ENCODE results near the gene REV1. TPM values are rescaled to one million over a fixed set of nuclear protein-coding genes. Genes with fewer than 3 reads are reported as not detected.

REV1 gene
- total and polyA plus RNA-seq, 4 donors, result 13.7 to 165 (median 34.5) TPM

DNA sequence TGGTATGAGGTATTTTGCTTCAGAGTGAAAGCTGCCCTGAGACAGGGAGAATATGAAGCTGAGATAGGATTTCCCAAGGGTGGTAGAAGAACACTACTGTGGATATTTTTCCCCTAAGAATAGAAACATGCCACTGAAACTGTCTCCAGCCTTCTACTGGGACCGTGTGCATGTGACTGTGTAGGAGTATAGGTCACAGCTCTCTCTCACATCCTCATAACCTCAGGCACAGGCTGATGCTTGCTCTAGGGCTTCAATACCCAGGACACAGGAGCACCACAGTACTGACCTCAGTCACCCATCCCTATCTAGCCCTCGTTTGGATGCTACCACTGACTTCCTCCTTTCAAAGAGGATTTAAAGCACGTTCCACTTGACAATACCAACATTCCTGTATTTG is 67.2 kb downstream of the REV1 start:
- Histone ChIP-seq H3K9me3 (ENCODE audit: control insufficient read depth in 4 of 4, insufficient read depth in 3 of 4, low read length in 3 of 4) (no peaks in the 10 kb centered on the region), H3K36me3 (ENCODE audit: control insufficient read depth in 4 of 4, insufficient read depth in 4 of 4, low read length in 4 of 4) (peaks cover 18 to 41% (median 20%) of the 10 kb centered on the region in 4 donors), H3K9ac (ENCODE audit: insufficient read depth in 1 of 2, low read length in 2 of 2) (no peak overlapping the region), H3K27me3 (ENCODE audit: control insufficient read depth in 3 of 3, insufficient read depth in 3 of 3, low read length in 2 of 3) (no peaks in the 10 kb centered on the region), H3K4me3 (no peak overlapping the region), H3K27ac (ENCODE audit: low read depth in 1 of 2, low read length in 1 of 2) (peak overlapping the region in 1 of 2 donors; percentile 28), H3K4me1 (ENCODE audit: control insufficient read depth in 5 of 5, insufficient read depth in 5 of 5, low read length in 5 of 5) (peaks cover 0 to 18% (median 14%) of the 10 kb centered on the region in 5 donors)
- TF ChIP-seq, protein P1, sequence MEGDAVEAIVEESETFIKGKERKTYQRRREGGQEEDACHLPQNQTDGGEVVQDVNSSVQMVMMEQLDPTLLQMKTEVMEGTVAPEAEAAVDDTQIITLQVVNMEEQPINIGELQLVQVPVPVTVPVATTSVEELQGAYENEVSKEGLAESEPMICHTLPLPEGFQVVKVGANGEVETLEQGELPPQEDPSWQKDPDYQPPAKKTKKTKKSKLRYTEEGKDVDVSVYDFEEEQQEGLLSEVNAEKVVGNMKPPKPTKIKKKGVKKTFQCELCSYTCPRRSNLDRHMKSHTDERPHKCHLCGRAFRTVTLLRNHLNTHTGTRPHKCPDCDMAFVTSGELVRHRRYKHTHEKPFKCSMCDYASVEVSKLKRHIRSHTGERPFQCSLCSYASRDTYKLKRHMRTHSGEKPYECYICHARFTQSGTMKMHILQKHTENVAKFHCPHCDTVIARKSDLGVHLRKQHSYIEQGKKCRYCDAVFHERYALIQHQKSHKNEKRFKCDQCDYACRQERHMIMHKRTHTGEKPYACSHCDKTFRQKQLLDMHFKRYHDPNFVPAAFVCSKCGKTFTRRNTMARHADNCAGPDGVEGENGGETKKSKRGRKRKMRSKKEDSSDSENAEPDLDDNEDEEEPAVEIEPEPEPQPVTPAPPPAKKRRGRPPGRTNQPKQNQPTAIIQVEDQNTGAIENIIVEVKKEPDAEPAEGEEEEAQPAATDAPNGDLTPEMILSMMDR (IDR thresholded peaks at IDR 0.05; ENCODE audit: control extremely low read depth, extremely low read depth), result no peak
- DNase-seq (no peak), ATAC-seq (ENCODE audit: insufficient read depth, low FRiP score) (no peak)
- 67 to 76% methylated on average over 3 of the region's 3 CpGs for WGBS, 2 donors

DNA sequence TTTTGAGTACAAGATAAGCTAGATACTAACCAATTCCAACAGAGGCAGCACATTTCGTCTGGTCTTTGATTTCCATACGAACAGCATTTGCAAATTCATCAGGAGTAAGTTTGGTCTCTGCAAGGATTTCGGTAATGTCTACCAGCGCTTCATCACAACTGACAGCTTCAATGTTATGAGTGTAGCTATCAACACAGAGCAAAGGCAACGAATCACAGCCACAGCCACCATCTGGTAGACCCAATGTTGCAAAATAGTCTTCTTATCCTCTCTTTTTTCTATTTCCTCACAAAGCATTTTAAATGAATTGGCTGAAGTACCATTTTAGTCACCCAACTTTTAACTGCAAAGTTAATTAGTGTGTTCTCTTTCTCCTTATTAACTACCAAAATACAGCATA is 68.3 kb downstream of the REV1 start:
- TF ChIP-seq, protein P1 (IDR thresholded peaks at IDR 0.05; ENCODE audit: control extremely low read depth, extremely low read depth), result no peak
- Histone ChIP-seq H3K27ac (ENCODE audit: low read depth in 1 of 2, low read length in 1 of 2) (no peak overlapping the region), H3K36me3 (ENCODE audit: control insufficient read depth in 4 of 4, insufficient read depth in 4 of 4, low read length in 4 of 4) (peaks cover 20 to 45% (median 22%) of the 10 kb centered on the region in 4 donors), H3K9ac (ENCODE audit: insufficient read depth in 1 of 2, low read length in 2 of 2) (no peak overlapping the region), H3K9me3 (ENCODE audit: control insufficient read depth in 4 of 4, insufficient read depth in 3 of 4, low read length in 3 of 4) (no peaks in the 10 kb centered on the region), H3K27me3 (ENCODE audit: control insufficient read depth in 3 of 3, insufficient read depth in 3 of 3, low read length in 2 of 3) (no peaks in the 10 kb centered on the region), H3K4me3 (no peak overlapping the region), H3K4me1 (ENCODE audit: control insufficient read depth in 5 of 5, insufficient read depth in 5 of 5, low read length in 5 of 5) (peaks cover 0 to 18% (median 14%) of the 10 kb centered on the region in 5 donors)
- ATAC-seq (ENCODE audit: insufficient read depth, low FRiP score) (no peak), DNase-seq (peak; percentile 56 to 82 (median 77))
- 88 to 90% methylated on average over 5 of the region's 5 CpGs for WGBS, 2 donors

DNA sequence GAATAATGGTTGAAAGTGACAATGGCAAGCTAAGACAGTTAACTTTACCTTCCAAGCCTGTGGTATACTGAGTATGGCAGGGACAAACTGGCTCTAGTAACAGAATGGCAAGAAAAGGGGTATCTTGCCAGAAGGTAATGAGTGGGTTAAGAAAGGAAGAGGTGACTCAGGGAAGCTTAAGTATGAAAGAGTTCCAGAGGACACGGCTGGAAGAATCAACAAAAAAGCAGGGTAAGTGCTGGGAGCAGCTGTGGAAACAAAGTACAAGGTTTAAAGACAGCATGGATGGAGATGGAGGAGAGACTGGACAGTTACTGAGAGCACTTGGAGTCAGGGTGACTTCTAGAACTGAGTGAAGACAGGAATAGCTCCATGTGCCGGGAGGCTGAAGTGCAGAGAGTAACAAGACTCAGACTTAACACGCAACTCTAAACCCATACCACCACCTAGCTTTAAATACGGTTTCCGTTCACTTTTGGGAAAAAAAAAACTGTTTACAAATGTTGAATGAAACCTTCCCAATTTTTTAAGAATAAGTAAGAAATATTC is 69.0 kb downstream of the REV1 start:
- H3K27ac ChIP-seq (ENCODE audit: low read depth in 1 of 2, low read length in 1 of 2), result peak overlapping the region in 1 of 2 donors; percentile 62
- no peak for DNase-seq
- H3K27me3 ChIP-seq (ENCODE audit: control insufficient read depth in 3 of 3, insufficient read depth in 3 of 3, low read length in 2 of 3), result no peaks in the 10 kb centered on the region
- H3K9ac ChIP-seq (ENCODE audit: insufficient read depth in 1 of 2, low read length in 2 of 2), result no peak overlapping the region
- WGBS, 2 donors, result 87 to 92% methylated on average over 5 of the region's 5 CpGs
- H3K4me3 ChIP-seq, result no peak overlapping the region
- peaks cover 0 to 18% (median 14%) of the 10 kb centered on the region in 5 donors for H3K4me1 ChIP-seq (ENCODE audit: control insufficient read depth in 5 of 5, insufficient read depth in 5 of 5, low read length in 5 of 5)
- H3K9me3 ChIP-seq (ENCODE audit: control insufficient read depth in 4 of 4, insufficient read depth in 3 of 4, low read length in 3 of 4), result no peaks in the 10 kb centered on the region
- ATAC-seq (ENCODE audit: insufficient read depth, low FRiP score), result no peak
- H3K36me3 ChIP-seq (ENCODE audit: control insufficient read depth in 4 of 4, insufficient read depth in 4 of 4, low read length in 4 of 4), result peaks cover 19 to 43% (median 23%) of the 10 kb centered on the region in 4 donors
- TF ChIP-seq, protein P1 (IDR thresholded peaks at IDR 0.05; ENCODE audit: control extremely low read depth, extremely low read depth), result no peak

DNA sequence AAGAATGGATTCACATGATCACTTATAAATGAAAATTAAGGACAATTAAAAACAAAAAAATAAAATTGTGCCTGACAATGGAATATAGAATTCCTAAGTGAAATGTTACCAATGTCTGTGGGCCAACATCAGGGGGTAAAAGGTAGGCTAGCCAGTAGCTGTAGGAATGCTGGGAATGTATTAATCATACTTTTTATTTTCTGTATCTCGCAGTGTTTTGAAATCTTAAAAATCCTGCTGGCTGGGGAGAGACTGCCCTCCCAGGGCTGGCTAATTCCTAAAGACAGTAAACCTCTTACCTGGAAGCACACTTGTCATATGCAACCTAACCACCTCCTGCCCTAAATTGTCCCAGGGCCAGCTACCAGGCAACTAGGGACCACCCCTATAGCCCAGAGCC is 69.8 kb downstream of the REV1 start:
- H3K9me3 ChIP-seq (ENCODE audit: control insufficient read depth in 4 of 4, insufficient read depth in 3 of 4, low read length in 3 of 4), result no peaks in the 10 kb centered on the region
- H3K27ac ChIP-seq (ENCODE audit: low read depth in 1 of 2, low read length in 1 of 2), result no peak overlapping the region
- WGBS, 2 donors, result 85 to 90% methylated on average over 1 of the region's 1 CpG
- no peak overlapping the region for H3K4me3 ChIP-seq
- H3K4me1 ChIP-seq (ENCODE audit: control insufficient read depth in 5 of 5, insufficient read depth in 5 of 5, low read length in 5 of 5), result peaks cover 0 to 18% (median 14%) of the 10 kb centered on the region in 5 donors
- H3K36me3 ChIP-seq (ENCODE audit: control insufficient read depth in 4 of 4, insufficient read depth in 4 of 4, low read length in 4 of 4), result peaks cover 22 to 45% (median 28%) of the 10 kb centered on the region in 4 donors
- ATAC-seq (ENCODE audit: insufficient read depth, low FRiP score) (no peak), DNase-seq (no peak)
- H3K9ac ChIP-seq (ENCODE audit: insufficient read depth in 1 of 2, low read length in 2 of 2), result no peak overlapping the region
- no peaks in the 10 kb centered on the region for H3K27me3 ChIP-seq (ENCODE audit: control insufficient read depth in 3 of 3, insufficient read depth in 3 of 3, low read length in 2 of 3)
- TF ChIP-seq, protein P1 (IDR thresholded peaks at IDR 0.05; ENCODE audit: control extremely low read depth, extremely low read depth), result no peak

Measured in lung (tissue), 12 donors.